GM10248 (cell line): ENCODE measurements around the gene FBLN1.

Source experiments
- CTCF ChIA-PET: fragments of 300-600 bp; sonication (Branson Sonifier 250); formaldehyde crosslinking; extraction: SDS; loops from one replicate; lab custom pipeline; 2021; ENCODE audit warnings: antibody characterized with exemption; lab: Yijun Ruan, JAX
- POLR2A ChIA-PET: fragments of 350-650 bp; sonication (Branson Sonifier 250); formaldehyde crosslinking; extraction: SDS; loops from one replicate; lab custom pipeline; 2020; ENCODE audit warnings: antibody characterized with exemption; lab: Yijun Ruan, JAX
- DNase-seq: peaks from one replicate; pipeline ENCODE4 v3.0.0; 2012; ENCODE audit errors: extremely low spot score
- CTCF ChIP-seq: IDR thresholded peaks from 2 replicates; pipeline ENCODE4 v1.5.1; 2012; ENCODE audit warnings: mild to moderate bottlenecking, low read depth; ENCODE audit errors: extremely low read depth, missing control alignments, control extremely low read depth

FBLN1 gene

GRCh38 chr22:45483319-45483718 is 19.4 kb upstream of the FBLN1 start:
- CTCF ChIA-PET: no interaction called here
- no peak for TF ChIP-seq CTCF
- POLR2A ChIA-PET: no interaction called here
- no peak for DNase-seq

- no peak for DNase-seq
- ChIA-PET CTCF (no interaction called here), POLR2A (no interaction called here)
- TF ChIP-seq CTCF: no peak
These were observed 18.7 kb upstream of the FBLN1 start for GRCh38 chr22:45483918-45484499.

- TF ChIP-seq CTCF: no peak
These were observed 17.9 kb upstream of the FBLN1 start for GRCh38 chr22:45484742-45485141.

GRCh38 chr22:45485261-45485660 is 17.4 kb upstream of the FBLN1 start:
- CTCF ChIA-PET: no interaction called here
- no peak for DNase-seq
- TF ChIP-seq CTCF: no peak
- POLR2A ChIA-PET: no interaction called here

More at GRCh38 chr22:45484742-45485141, 17.9 kb upstream of the FBLN1 start:
- no peak for DNase-seq
- ChIA-PET CTCF (no interaction called here), POLR2A (no interaction called here)

- CTCF ChIA-PET: no interaction called here
These were observed 13.8 kb upstream of the FBLN1 start for GRCh38 chr22:45488764-45489370.

GRCh38 chr22:45490836-45491235 is 11.8 kb upstream of the FBLN1 start:
- TF ChIP-seq CTCF: no peak
- DNase-seq: no peak
- CTCF ChIA-PET: interaction anchor here (1.0 kb wide), 1 partner anchor 49 kb away, joined by 3 read pairs; no protein-coding TSS in a partner anchor
- POLR2A ChIA-PET: no interaction called here

More at GRCh38 chr22:45488764-45489370, 13.8 kb upstream of the FBLN1 start:
- DNase-seq: no peak
- POLR2A ChIA-PET: no interaction called here
- no peak for TF ChIP-seq CTCF

GRCh38 chr22:45491841-45492240 is 10.8 kb upstream of the FBLN1 start:
- ChIA-PET CTCF (interaction anchor here (0.9 to 1.0 kb wide), 2 partner anchors 22 to 50 kb away, joined by 3 read pairs; no protein-coding TSS in a partner anchor), POLR2A (no interaction called here)
- no peak for TF ChIP-seq CTCF
- DNase-seq: no peak
